K562 (cell line): ENCODE measurements around the gene ADCY9. TPM values are rescaled to one million over a fixed set of nuclear protein-coding genes. Genes with fewer than 3 reads are reported as not detected.
"Not testable (repeated sequence)": the region's sequence is repeated elsewhere in the genome, so short reads cannot be mapped to it uniquely, and the experiment has no call there.

ENCODE experiments used
- ATAC-seq: fragments of 200-7000 bp; cut with Tn5 transposase; 3 replicates; pipeline ENCODE4 v1.9.1; 2020; ENCODE audit warnings: moderate library complexity
- BruUV-seq: library from RNA; stranded (reverse); fragments of 400-500 nt; replicated peaks from 2 replicates; lab custom pipeline; 2021; lab: Mats Ljungman, UMichigan
- CTCF ChIA-PET: fragments of 300-600 bp; formaldehyde crosslinking; extraction: SDS; loops from one replicate; lab custom pipeline; 2021; ENCODE audit warnings: low intra/inter-chr PET ratio; lab: Yijun Ruan, JAX
- POLR2A ChIA-PET: fragments of 300-600, 350-650 bp; sonication (Branson Sonifier 250); formaldehyde crosslinking; extraction: SDS; loops from one replicate; lab custom pipeline; 2021; ENCODE audit warnings: antibody characterized with exemption, inconsistent platforms; lab: Yijun Ruan, JAX
- DNase-seq, 4 experiments: peaks; one replicate each; pipeline versions ENCODE4 v3.0.0 to v3.0.0-alpha.2; 2011 to 2018; ENCODE audit warnings: low spot score in 3 of 4, mixed read lengths in 3 of 4; ENCODE audit errors: extremely low read depth in 1 of 4
- FAIRE-seq: peaks from 2 replicates; lab custom pipeline; 2011; peaks lifted over from hg19 to GRCh38; lab: Jason Lieb, UNC
- H2AFZ ChIP-seq: 2 replicates; pipeline ENCODE4 v1.6.0; 2011; ENCODE audit warnings: low read depth, low read length, control low read depth, inconsistent platforms
- H3K27ac ChIP-seq: fragments of 200-600 bp; 3 replicates; pipeline ENCODE4 v1.8.0; 2011; ENCODE audit warnings: low read depth, mild to moderate bottlenecking, control low read depth, inconsistent platforms, low read length, moderate library complexity, mixed read lengths; ENCODE audit errors: extremely low read depth
- H3K27me3 ChIP-seq, 2 experiments: fragments of 300-600 bp in 1 of 2; 2 replicates in 1 of 2; 3 replicates in 1 of 2; pipeline versions ENCODE4 v1.6.0 to v1.8.0; 2011; ENCODE audit warnings: inconsistent platforms in 2 of 2, low read length in 2 of 2, mild to moderate bottlenecking in 1 of 2, mixed read lengths in 1 of 2, moderate library complexity in 1 of 2; ENCODE audit not compliant: control insufficient read depth in 2 of 2, insufficient read depth in 2 of 2
- H3K36me3 ChIP-seq: fragments of 300-600 bp; 3 replicates; pipeline ENCODE4 v1.8.0; 2011; ENCODE audit warnings: mild to moderate bottlenecking, low read length, inconsistent platforms; ENCODE audit not compliant: control insufficient read depth, insufficient read depth
- H3K4me1 ChIP-seq, 2 experiments: fragments of 200-600 bp in 1 of 2; replicated peaks in 1 of 2; 2 replicates in 1 of 2; 3 replicates in 1 of 2; pipeline versions ENCODE4 v1.5.1 to v1.8.0; 2011; ENCODE audit warnings: inconsistent platforms in 2 of 2, low read length in 2 of 2, mild to moderate bottlenecking in 1 of 2, mixed read lengths in 1 of 2, moderate library complexity in 1 of 2; ENCODE audit not compliant: control insufficient read depth in 2 of 2, insufficient read depth in 2 of 2
- H3K4me2 ChIP-seq: 2 replicates; pipeline ENCODE4 v1.6.1; 2011; ENCODE audit warnings: low read length, control low read depth, inconsistent platforms, mixed read lengths; ENCODE audit not compliant: insufficient read depth
- H3K4me3 ChIP-seq: fragments of 200-600 bp; sonication (generic), shearing (Covaris generic); 2 replicates; pipeline ENCODE4 v1.5.1; 2016; ENCODE audit warnings: control low read depth, inconsistent platforms
- H3K79me2 ChIP-seq: fragments of 200-600 bp; 3 replicates; pipeline ENCODE4 v1.8.0; 2011; ENCODE audit warnings: low read length, inconsistent platforms; ENCODE audit not compliant: control insufficient read depth, insufficient read depth
- H3K9ac ChIP-seq, 2 experiments: 2 replicates each; pipeline versions ENCODE4 v1.6.0 to v1.6.1; 2011; ENCODE audit warnings: low read depth in 2 of 2, low read length in 2 of 2, control low read depth in 1 of 2, inconsistent platforms in 1 of 2, mild to moderate bottlenecking in 1 of 2, mixed read lengths in 1 of 2; ENCODE audit not compliant: insufficient read depth in 1 of 2
- H3K9me1 ChIP-seq: one replicate; pipeline ENCODE4 v1.6.0; 2011; ENCODE audit warnings: inconsistent platforms, mild to moderate bottlenecking, low read length, moderate library complexity; ENCODE audit not compliant: control insufficient read depth, insufficient read depth
- H3K9me3 ChIP-seq: replicated peaks from 2 replicates; pipeline ENCODE4 v1.5.1; 2011; ENCODE audit warnings: low read depth, low read length, inconsistent platforms; ENCODE audit not compliant: control insufficient read depth, insufficient read depth
- H4K20me1 ChIP-seq: replicated peaks from 2 replicates; pipeline ENCODE4 v1.6.1; 2011; ENCODE audit warnings: low read length, inconsistent platforms, mixed read lengths; ENCODE audit not compliant: control insufficient read depth, insufficient read depth
- BCL6 ChIP-seq: fragments of 250-450 bp; sonication (Bioruptor Pico); IDR thresholded peaks from 2 replicates; pipeline ENCODE4 v1.4.0; 2020
- GABPB1 ChIP-seq: sonication (generic); formaldehyde crosslinking; IDR thresholded peaks from 2 replicates; pipeline ENCODE4 v1.8.0; 2022; ENCODE audit warnings: mild to moderate bottlenecking, missing genetic modification reagents
- ILF3 ChIP-seq: fragments of 450-650 bp; IDR thresholded peaks from 2 replicates; pipeline ENCODE4 v1.6.1; 2018; ENCODE audit warnings: antibody characterized with exemption, mild to moderate bottlenecking, moderate library complexity, borderline replicate concordance
- JUN ChIP-seq, 2 experiments: sonication (generic) in 1 of 2; formaldehyde crosslinking in 1 of 2; IDR thresholded peaks; 2 replicates each; pipeline versions ENCODE4 v1.6.1 to v1.8.0; 2012 to 2022; ENCODE audit warnings: borderline replicate concordance in 2 of 2, mild to moderate bottlenecking in 2 of 2, improper control_type of control experiment in 1 of 2, low read depth in 1 of 2, low read length in 1 of 2, missing genetic modification reagents in 1 of 2
- PKNOX1 ChIP-seq: fragments of 450-650 bp; IDR thresholded peaks from 2 replicates; pipeline ENCODE4 v1.6.1; 2016
- PURB ChIP-seq: sonication (generic); formaldehyde crosslinking; IDR thresholded peaks from 2 replicates; pipeline ENCODE4 v1.9.0; 2021; ENCODE audit warnings: low read depth, mild to moderate bottlenecking, missing genetic modification reagents
- WGBS: fragments of 100-300 bp; shearing (Covaris generic); methylation state at CpG from one replicate; pipeline ENCODE4 v1.1.6; 2016; ENCODE audit warnings: low coverage, mixed read lengths; ENCODE audit not compliant: insufficient coverage; ENCODE audit errors: missing lambda C conversion rate; 5-methylcytosine and 5-hydroxymethylcytosine counted together
- in situ Hi-C: fragments of 300-500 bp; cut with MboI; formaldehyde crosslinking; loops from 4 replicates; pipeline ENCODE4 v1.15.0; 2018; ENCODE audit warnings: inconsistent platforms, mixed read lengths
- intact Hi-C: fragments of 100-400 bp; cut with micrococcal nuclease; formaldehyde crosslinking; loops from 2 replicates; pipeline ENCODE4 v1.14.2; 2022
- polyA plus RNA-seq, 8 experiments: library from polyadenylated mRNA; depleted of rRNA in 4 of 8; stranded (reverse) in 5 of 8; unstranded in 3 of 8; fragments of >200 nt; fragmentation: Nextera tagmentation in 2 of 8; fragmentation: Illumina TruSeq in 1 of 8; extraction: Ambion mirVana in 2 of 8; extraction: Trizol in 1 of 8; gene quantifications; 2 replicates each; pipeline versions ENCODE4 v1.2.1 to v1.2.3, GENCODE V29; 2011 to 2014; ENCODE audit warnings: inconsistent platforms in 1 of 8, missing spikeins in 1 of 8
- total RNA-seq, 7 experiments: library from RNA; depleted of rRNA in 6 of 7; stranded (reverse); fragments of >200 nt in 6 of 7; fragmentation: Illumina TruSeq in 2 of 7; extraction: Trizol in 2 of 7; gene quantifications; 2 replicates each; pipeline versions ENCODE4 v1.2.1 to v1.2.3, GENCODE V29; 2011 to 2021; ENCODE audit warnings: low replicate concordance in 1 of 7

The ADCY9 gene
- total and polyA plus RNA-seq, 9 of the 15 experiments (the other 6 are each of a cell fraction or from before 2014, with no cell fraction given): 0.03 to 0.29 (median 0.17) TPM

GRCh38 chr16:3934491-3935181, 181.6 kb downstream of the ADCY9 start:
- Histone ChIP-seq H3K9ac (no peak overlapping the region), H3K27me3 (peaks cover 15 to 34% of the 10 kb centered on the region in 2 experiments; a peak in 4 of 5 replicates), H3K27ac (no peak overlapping the region), H4K20me1 (no peaks in the 10 kb centered on the region), H3K79me2 (no peaks in the 10 kb centered on the region), H3K4me1 (peaks cover 0 to 8% of the 10 kb centered on the region in 2 experiments; a peak in 2 of 5 replicates), H3K9me3 (no peaks in the 10 kb centered on the region), H3K4me2 (no peak overlapping the region), H2AFZ (no peak overlapping the region), H3K4me3 (no peak overlapping the region), H3K36me3 (no peaks in the 10 kb centered on the region), H3K9me1 (no peaks in the 10 kb centered on the region)
- TF ChIP-seq PKNOX1: no peak
- no peak for TF ChIP-seq ILF3
- TF ChIP-seq PURB (CRISPR knock-in tag): no peak
- TF ChIP-seq JUN (IDR thresholded peaks at IDR 0.05; ENCODE audit: borderline replicate concordance, low read depth, low read length): no peak
- TF ChIP-seq JUN (CRISPR knock-in tag; IDR thresholded peaks at IDR 0.05; ENCODE audit: borderline replicate concordance): no peak
- TF ChIP-seq BCL6: no peak
- TF ChIP-seq GABPB1: no peak
- in situ Hi-C loops (no loop called here), intact Hi-C loops (no loop called here)
- no peak for DNase-seq
- no TSS peak for BruUV-seq
- ChIA-PET CTCF (interaction anchor here (0.6 kb wide), 1 partner anchor 61 kb away, joined by 4 read pairs; no protein-coding TSS in a partner anchor), POLR2A (no interaction called here)
- ATAC-seq: no peak
- WGBS: 5% methylated on average over 13 of the region's 13 CpGs
- no peak for FAIRE-seq

- H2AFZ ChIP-seq, H3K4me3 ChIP-seq, H3K9me1 ChIP-seq, BruUV-seq, POLR2A ChIA-PET, FAIRE-seq, CTCF ChIA-PET, H3K9ac ChIP-seq, H3K4me2 ChIP-seq, H3K9me3 ChIP-seq, H3K36me3 ChIP-seq, H4K20me1 ChIP-seq, ATAC-seq, H3K4me1 ChIP-seq, in situ Hi-C loops, intact Hi-C loops, H3K27ac ChIP-seq, DNase-seq, H3K79me2 ChIP-seq: not testable (repeated sequence)
- H3K27me3 ChIP-seq: peaks cover 20 to 25% of the 10 kb centered on the region in 2 experiments
- WGBS: 3% methylated on average over 2 of the region's 2 CpGs
Measured at GRCh38 chr16:3927147-3927546, 189.1 kb downstream of the ADCY9 start.
